Measurements from ENCODE around the gene RIN1. TPM values are rescaled to one million over a fixed set of nuclear protein-coding genes. Genes with fewer than 3 reads are reported as not detected.

RIN1 gene
- total and polyA plus RNA-seq, 2 of the 13 experiments (the other 11 are each of a cell fraction or from before 2014, with no cell fraction given) = 2.4 to 4.1 TPM

DNA sequence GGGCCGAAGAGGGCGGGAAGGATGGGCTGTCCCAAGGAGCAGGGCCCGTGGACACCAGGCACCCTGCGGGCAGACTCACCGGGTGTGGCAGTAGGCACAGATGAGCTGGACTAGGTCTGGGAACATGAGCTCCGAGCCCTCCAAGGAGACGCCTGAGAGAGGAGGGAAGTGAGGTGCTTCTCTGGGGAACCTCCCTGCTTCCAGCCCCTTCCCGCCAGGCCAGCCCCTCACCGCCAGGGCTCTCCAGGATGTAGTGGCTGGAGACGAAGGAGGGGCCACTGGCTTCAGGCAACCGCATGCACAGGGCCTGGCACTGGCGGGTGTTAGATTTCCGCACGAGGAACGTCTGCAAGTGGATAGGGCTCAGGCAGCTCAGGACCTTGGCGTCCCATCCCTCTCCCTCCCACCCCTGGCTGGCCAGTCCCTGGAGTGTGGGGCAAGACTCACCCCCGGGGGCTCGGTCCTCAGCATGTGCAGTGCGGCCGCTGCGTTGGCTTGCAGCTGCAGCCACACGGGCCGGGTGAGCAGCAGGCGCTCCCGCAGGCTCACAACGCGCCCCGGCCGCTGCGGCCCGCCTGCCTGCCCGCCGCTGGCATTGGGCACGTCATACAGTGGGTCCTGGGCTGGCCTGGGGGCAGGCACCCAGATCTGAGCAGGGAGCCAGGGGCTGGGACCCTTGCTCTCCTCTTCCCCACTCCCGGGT lies 552 bp downstream of the RIN1 start (continued):
- TF ChIP-seq ZNF710 (CRISPR knock-in tag; IDR thresholded peaks at IDR 0.05; ENCODE audit: borderline replicate concordance) (no peak), ETS1 (CRISPR knock-in tag; IDR thresholded peaks at IDR 0.05) (no peak), SP140L (CRISPR knock-in tag; IDR thresholded peaks at IDR 0.05; ENCODE audit: borderline replicate concordance) (no peak), ZFY (CRISPR knock-in tag; IDR thresholded peaks at IDR 0.05) (0 out of 2 replicates have a peak, but pooled peaks have one; percentile 11), MEIS1 (CRISPR knock-in tag; IDR thresholded peaks at IDR 0.05; ENCODE audit: borderline replicate concordance) (no peak), KAT2B (IDR thresholded peaks at IDR 0.05; ENCODE audit: borderline replicate concordance, low read depth, low read length) (no peak), NFAT5 (CRISPR knock-in tag; IDR thresholded peaks at IDR 0.05) (no peak), ZNF678 (CRISPR knock-in tag; IDR thresholded peaks at IDR 0.05) (peak; percentile 34; the same call in 1 of the 2 replicates), ZNF83 (CRISPR knock-in tag; IDR thresholded peaks at IDR 0.05; ENCODE audit: borderline replicate concordance) (no peak), FIP1L1 (IDR thresholded peaks at IDR 0.05; ENCODE audit: borderline replicate concordance, insufficient read depth, low read depth, low read length) (no peak), ZNF776 (CRISPR knock-in tag; IDR thresholded peaks at IDR 0.05) (0 out of 2 replicates have a peak, but pooled peaks have one; percentile 49), PCBP2 (optimal IDR thresholded peaks at IDR 0.05; ENCODE audit: low read depth, low read length, poor library complexity, severe bottlenecking) (no peak), HIVEP1 (CRISPR knock-in tag; IDR thresholded peaks at IDR 0.05) (no peak), ZNF20 (CRISPR knock-in tag; IDR thresholded peaks at IDR 0.05) (no peak), SOX5 (CRISPR knock-in tag; IDR thresholded peaks at IDR 0.05; ENCODE audit: borderline replicate concordance) (no peak), TARDBP (CRISPR knock-in tag; IDR thresholded peaks at IDR 0.05) (no peak)
- TF ChIP-seq, protein P1, sequence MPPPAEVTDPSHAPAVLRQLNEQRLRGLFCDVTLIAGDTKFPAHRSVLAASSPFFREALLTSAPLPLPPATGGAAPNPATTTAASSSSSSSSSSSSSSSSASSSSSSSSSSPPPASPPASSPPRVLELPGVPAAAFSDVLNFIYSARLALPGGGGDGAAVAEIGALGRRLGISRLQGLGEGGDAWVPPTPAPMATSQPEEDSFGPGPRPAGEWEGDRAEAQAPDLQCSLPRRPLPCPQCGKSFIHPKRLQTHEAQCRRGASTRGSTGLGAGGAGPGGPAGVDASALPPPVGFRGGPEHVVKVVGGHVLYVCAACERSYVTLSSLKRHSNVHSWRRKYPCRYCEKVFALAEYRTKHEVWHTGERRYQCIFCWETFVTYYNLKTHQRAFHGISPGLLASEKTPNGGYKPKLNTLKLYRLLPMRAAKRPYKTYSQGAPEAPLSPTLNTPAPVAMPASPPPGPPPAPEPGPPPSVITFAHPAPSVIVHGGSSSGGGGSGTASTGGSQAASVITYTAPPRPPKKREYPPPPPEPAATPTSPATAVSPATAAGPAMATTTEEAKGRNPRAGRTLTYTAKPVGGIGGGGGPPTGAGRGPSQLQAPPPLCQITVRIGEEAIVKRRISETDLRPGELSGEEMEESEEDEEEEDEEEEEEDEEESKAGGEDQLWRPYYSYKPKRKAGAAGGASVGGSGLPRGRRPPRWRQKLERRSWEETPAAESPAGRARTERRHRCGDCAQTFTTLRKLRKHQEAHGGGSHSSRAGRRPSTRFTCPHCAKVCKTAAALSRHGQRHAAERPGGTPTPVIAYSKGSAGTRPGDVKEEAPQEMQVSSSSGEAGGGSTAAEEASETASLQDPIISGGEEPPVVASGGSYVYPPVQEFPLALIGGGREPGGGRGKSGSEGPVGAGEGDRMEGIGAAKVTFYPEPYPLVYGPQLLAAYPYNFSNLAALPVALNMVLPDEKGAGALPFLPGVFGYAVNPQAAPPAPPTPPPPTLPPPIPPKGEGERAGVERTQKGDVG (CRISPR knock-in tag; IDR thresholded peaks at IDR 0.05; ENCODE audit: borderline replicate concordance) = no peak

All from HepG2 (cell line).